Measurements from ENCODE around the gene LYPD6B. TPM values are rescaled to one million over a fixed set of nuclear protein-coding genes. Genes with fewer than 3 reads are reported as not detected.
A peak's percentile ranks its signal among the peaks of the same experiment; 100 is the strongest.

LYPD6B gene
- total and polyA plus RNA-seq, 10 donors, result 0.46 to 3.5 (median 1.9) TPM

DNA sequence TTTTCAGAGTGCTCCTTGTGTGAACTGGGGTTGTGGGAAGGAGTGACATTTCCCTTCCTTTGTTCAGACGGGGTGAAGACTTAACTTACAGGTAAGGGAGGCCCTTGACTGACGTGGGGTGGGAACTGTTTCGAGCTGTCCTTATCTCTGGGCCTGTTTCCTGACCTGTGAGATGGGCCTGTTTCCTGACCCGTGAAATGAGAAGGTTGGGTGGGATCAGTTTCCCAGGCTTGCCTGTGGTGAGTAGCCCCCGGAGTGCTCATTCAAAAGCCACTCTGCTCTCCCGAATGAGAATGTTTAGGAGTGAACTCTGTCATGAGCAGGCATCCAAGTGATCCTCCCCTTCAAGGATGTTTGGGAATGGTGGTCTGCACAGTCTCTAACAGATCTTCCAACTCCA is 4.1 kb upstream of the LYPD6B start:
- TF ChIP-seq POLR2AphosphoS5 (IDR thresholded peaks at IDR 0.05), result no peak
- no peak for TF ChIP-seq POLR2A (IDR thresholded peaks at IDR 0.05)
- TF ChIP-seq, protein P1, sequence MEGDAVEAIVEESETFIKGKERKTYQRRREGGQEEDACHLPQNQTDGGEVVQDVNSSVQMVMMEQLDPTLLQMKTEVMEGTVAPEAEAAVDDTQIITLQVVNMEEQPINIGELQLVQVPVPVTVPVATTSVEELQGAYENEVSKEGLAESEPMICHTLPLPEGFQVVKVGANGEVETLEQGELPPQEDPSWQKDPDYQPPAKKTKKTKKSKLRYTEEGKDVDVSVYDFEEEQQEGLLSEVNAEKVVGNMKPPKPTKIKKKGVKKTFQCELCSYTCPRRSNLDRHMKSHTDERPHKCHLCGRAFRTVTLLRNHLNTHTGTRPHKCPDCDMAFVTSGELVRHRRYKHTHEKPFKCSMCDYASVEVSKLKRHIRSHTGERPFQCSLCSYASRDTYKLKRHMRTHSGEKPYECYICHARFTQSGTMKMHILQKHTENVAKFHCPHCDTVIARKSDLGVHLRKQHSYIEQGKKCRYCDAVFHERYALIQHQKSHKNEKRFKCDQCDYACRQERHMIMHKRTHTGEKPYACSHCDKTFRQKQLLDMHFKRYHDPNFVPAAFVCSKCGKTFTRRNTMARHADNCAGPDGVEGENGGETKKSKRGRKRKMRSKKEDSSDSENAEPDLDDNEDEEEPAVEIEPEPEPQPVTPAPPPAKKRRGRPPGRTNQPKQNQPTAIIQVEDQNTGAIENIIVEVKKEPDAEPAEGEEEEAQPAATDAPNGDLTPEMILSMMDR (IDR thresholded peaks at IDR 0.05 in 8 of 11, conservative IDR thresholded peaks at IDR 0.05 in 3 of 11), result no peak
- Histone ChIP-seq H3K27me3 (replicated peaks in 1 of 7) (peaks cover 0 to 30% (median 12%) of the 10 kb centered on the region in 7 donors), H3K36me3 (no peaks in the 10 kb centered on the region), H3K4me1 (peaks cover 0 to 18% (median 6%) of the 10 kb centered on the region in 6 donors), H3K27ac (no peak overlapping the region), H3K4me3 (no peak overlapping the region), H3K9me3 (no peaks in the 10 kb centered on the region)
- intact Hi-C loops (cut with DNase I; ENCODE audit: low total_unique reads), result no loop called here
- 62 to 85% (median 69%) methylated on average over 6 of the region's 6 CpGs for WGBS, 5 donors
- no peak for DNase-seq

DNA sequence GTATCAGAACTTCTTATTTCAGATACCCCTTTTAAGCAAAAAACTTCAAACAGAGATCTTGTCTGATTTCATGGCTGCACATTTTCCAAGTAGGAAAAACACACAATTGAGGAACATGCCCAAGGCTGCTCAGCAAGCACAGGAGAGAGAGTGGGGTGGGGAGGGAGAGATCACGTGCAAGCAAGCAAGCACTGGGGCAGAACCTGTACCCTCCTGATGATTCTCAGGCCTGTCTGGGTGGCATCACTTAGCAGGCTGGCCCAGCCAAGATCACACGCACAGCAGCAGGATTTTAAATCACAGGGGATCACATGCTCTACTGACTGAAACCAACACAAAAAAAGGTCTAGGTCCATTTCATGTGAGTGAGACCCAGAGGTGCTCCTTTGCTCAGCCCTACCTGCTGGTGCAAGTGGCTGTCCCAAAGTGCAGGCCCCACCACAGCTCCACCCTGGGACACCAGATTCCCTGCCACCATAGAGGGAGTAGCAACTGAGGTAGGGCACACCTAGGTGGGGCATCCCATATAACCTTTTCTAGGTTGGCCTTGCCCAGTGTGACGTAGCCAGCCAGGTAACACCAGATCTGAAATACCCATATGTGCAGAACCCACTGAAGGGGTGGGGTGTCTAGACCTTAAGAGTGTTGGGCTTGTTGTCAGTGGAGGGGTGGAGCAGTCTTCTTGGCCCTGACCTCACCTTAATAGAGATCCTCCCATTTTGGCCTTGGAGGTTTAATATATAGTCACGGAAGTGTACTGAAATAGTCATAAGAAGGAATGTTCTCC is 1.8 kb upstream of the LYPD6B start:
- H3K4me1 ChIP-seq, result peaks cover 0 to 18% (median 6%) of the 10 kb centered on the region in 6 donors
- no peak overlapping the region for H3K4me3 ChIP-seq
- 81 to 88% (median 82%) methylated on average over 4 of the region's 4 CpGs for WGBS, 5 donors
- H3K27ac ChIP-seq, result no peak overlapping the region
- intact Hi-C loops (cut with DNase I; ENCODE audit: low total_unique reads), result no loop called here
- no peak for DNase-seq
- H3K27me3 ChIP-seq (replicated peaks in 1 of 7), result peaks cover 0 to 49% (median 12%) of the 10 kb centered on the region in 7 donors
- no peaks in the 10 kb centered on the region for H3K9me3 ChIP-seq
- H3K36me3 ChIP-seq, result no peaks in the 10 kb centered on the region
- TF ChIP-seq POLR2A (IDR thresholded peaks at IDR 0.05), result no peak
- no peak for TF ChIP-seq POLR2AphosphoS5 (IDR thresholded peaks at IDR 0.05)
- TF ChIP-seq, protein P1 (IDR thresholded peaks at IDR 0.05 in 8 of 11, conservative IDR thresholded peaks at IDR 0.05 in 3 of 11), result no peak

DNA sequence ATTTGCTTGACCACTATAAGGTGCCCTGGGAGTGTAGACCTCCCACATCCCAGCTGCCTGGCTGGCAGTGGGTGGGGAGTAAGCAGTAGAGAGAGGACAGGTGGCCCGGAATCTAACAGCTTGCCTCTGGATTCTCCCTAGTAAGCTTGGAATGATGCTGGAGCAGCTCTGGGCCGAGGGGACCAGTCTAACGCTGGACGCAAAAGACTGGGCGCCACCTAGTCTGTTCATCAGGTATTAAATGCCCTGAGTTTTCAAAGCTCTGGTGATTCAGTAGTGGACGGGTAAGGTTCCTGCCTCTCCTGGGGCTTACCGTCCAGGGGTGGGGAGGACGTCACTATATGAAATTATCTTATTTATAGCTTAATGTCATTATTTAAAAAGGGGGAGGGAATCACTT is 648 bp upstream of the LYPD6B start:
- Histone ChIP-seq H3K27me3 (replicated peaks in 1 of 7) (peaks cover 0 to 50% (median 12%) of the 10 kb centered on the region in 7 donors), H3K4me3 (peak overlapping the region in 2 of 8 donors; percentile 43 to 68), H3K9me3 (no peaks in the 10 kb centered on the region), H3K27ac (no peak overlapping the region), H3K4me1 (peaks cover 0 to 16% (median 6%) of the 10 kb centered on the region in 6 donors), H3K36me3 (no peaks in the 10 kb centered on the region)
- 62 to 79% (median 69%) methylated on average over 7 to 8 of the region's 8 CpGs for WGBS, 5 donors
- TF ChIP-seq, protein P1 (IDR thresholded peaks at IDR 0.05 in 8 of 11, conservative IDR thresholded peaks at IDR 0.05 in 3 of 11), result no peak
- TF ChIP-seq POLR2A (IDR thresholded peaks at IDR 0.05) (no peak), POLR2AphosphoS5 (IDR thresholded peaks at IDR 0.05) (no peak)
- intact Hi-C loops (cut with DNase I; ENCODE audit: low total_unique reads), result no loop called here
- DNase-seq, result no peak

DNA sequence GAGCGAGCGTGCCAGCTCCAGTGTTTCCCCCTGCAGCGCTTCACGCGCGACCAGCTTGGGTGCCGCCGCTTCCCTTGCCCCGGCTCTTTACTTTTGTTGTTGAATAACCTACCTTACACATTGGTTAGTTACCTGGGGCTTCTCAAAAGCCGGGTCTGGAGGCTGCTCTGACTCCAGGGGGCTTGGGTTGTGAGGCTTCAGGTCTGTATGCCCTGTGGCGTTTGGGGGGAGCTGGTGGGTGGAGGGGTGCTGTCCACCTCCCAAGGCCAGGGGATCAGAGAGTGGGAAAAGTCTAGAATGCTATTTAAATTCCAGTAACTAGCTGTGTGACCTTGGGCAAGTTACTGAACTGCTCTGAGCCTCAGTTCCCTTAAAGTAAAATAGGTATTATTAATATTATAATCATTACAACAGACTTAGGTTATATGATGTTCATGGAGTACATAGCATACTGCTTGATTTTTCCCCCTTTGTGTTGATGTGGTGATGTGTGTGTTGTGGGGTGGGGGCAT is 770 bp downstream of the LYPD6B start:
- H3K9me3 ChIP-seq, result no peaks in the 10 kb centered on the region
- intact Hi-C loops (cut with DNase I; ENCODE audit: low total_unique reads), result no loop called here
- no peaks in the 10 kb centered on the region for H3K36me3 ChIP-seq
- no peak for TF ChIP-seq POLR2A (IDR thresholded peaks at IDR 0.05)
- TF ChIP-seq, protein P1 (IDR thresholded peaks at IDR 0.05 in 8 of 11, conservative IDR thresholded peaks at IDR 0.05 in 3 of 11), result no peak
- TF ChIP-seq POLR2AphosphoS5 (IDR thresholded peaks at IDR 0.05), result no peak
- peak overlapping the region in 5 of 8 donors; percentile 19 to 68 (median 36) for H3K4me3 ChIP-seq
- peaks cover 0 to 50% (median 12%) of the 10 kb centered on the region in 7 donors for H3K27me3 ChIP-seq (replicated peaks in 1 of 7)
- WGBS, 5 donors, result 42 to 54% (median 45%) methylated on average over 3 to 11 of the region's 11 CpGs
- no peak overlapping the region for H3K27ac ChIP-seq
- no peak for DNase-seq
- H3K4me1 ChIP-seq, result peaks cover 0 to 16% (median 6%) of the 10 kb centered on the region in 6 donors

Measured in spleen (tissue), 11 donors.